Tibial nerve (tissue), 4 donors: ENCODE measurements around the gene SPINK1. TPM values are rescaled to one million over a fixed set of nuclear protein-coding genes. Genes with fewer than 3 reads are reported as not detected.
A peak's percentile ranks its signal among the peaks of the same experiment; 100 is the strongest.
"Not testable (repeated sequence)": the region's sequence is repeated elsewhere in the genome, so short reads cannot be mapped to it uniquely, and the experiment has no call there.

Source experiments
- DNase-seq, 2 donors: peaks; one replicate each; pipeline ENCODE4 v3.0.0-alpha.2; 2019; ENCODE audit warnings: low spot score in 2 of 2
- H3K27ac ChIP-seq, 4 donors: fragments of 200-600 bp; sonication (generic) in 3 of 4; one replicate each; pipeline ENCODE4 v1.5.1; 2017 to 2019; ENCODE audit warnings: mild to moderate bottlenecking in 1 of 4
- H3K27me3 ChIP-seq, 2 donors: fragments of 200-600 bp; sonication (generic) in 1 of 2; one replicate each; pipeline versions ENCODE4 v1.5.1 to v1.6.0; 2017 to 2019
- H3K36me3 ChIP-seq, 3 donors: fragments of 200-600 bp; sonication (generic); one replicate each; pipeline ENCODE4 v1.5.1; 2018 to 2019
- H3K4me1 ChIP-seq, 4 donors: fragments of 200-600 bp; sonication (generic) in 3 of 4; one replicate each; pipeline ENCODE4 v1.5.1; 2017 to 2019
- H3K4me3 ChIP-seq, 4 donors: fragments of 200-600 bp; sonication (generic) in 3 of 4; one replicate each; pipeline ENCODE4 v1.5.1; 2017 to 2019; ENCODE audit warnings: mild to moderate bottlenecking in 1 of 4, moderate library complexity in 1 of 4
- H3K9me3 ChIP-seq, 4 donors: fragments of 200-600 bp; sonication (generic) in 3 of 4; one replicate each; pipeline ENCODE4 v1.5.1; 2017 to 2019
- CTCF ChIP-seq, 5 experiments: fragments of 200-600 bp in 3 of 5; fragments of 450-650 bp in 2 of 5; sonication (generic) in 3 of 5; IDR thresholded peaks; one replicate each; pipeline ENCODE4 v1.5.1; 2016 to 2019; ENCODE audit warnings: antibody characterized with exemption in 5 of 5, mild to moderate bottlenecking in 3 of 5, moderate library complexity in 2 of 5
- EP300 ChIP-seq, 2 donors: sonication (generic); formaldehyde crosslinking; IDR thresholded peaks; one replicate each; pipeline ENCODE4 v1.6.1; 2017; ENCODE audit warnings: antibody characterized with exemption in 2 of 2, mild to moderate bottlenecking in 1 of 2
- POLR2A ChIP-seq, 2 donors: fragments of 450-650 bp; IDR thresholded peaks; one replicate each; pipeline ENCODE4 v1.6.1; 2017; ENCODE audit warnings: antibody characterized with exemption in 2 of 2, mild to moderate bottlenecking in 2 of 2, moderate library complexity in 2 of 2
- WGBS, 2 donors: methylation state at CpG; one replicate each; pipeline ENCODE4 v1.1.5; 2018; 5-methylcytosine and 5-hydroxymethylcytosine counted together
- total RNA-seq, 4 donors: library from RNA; depleted of rRNA; stranded (reverse); fragments of >200 nt; gene quantifications; one replicate each; pipeline ENCODE4 v1.1.0, GENCODE V29; 2016

The SPINK1 gene
- total RNA-seq, 4 donors from 2014 or later: 0.44 to 10.2 TPM; not detected in 2

- Histone ChIP-seq H3K9me3 (no peaks in the 10 kb centered on the region), H3K4me3 (no peak overlapping the region), H3K27me3 (no peaks in the 10 kb centered on the region), H3K36me3 (no peaks in the 10 kb centered on the region), H3K4me1 (no peaks in the 10 kb centered on the region), H3K27ac (no peak overlapping the region)
- no peak for DNase-seq
- TF ChIP-seq EP300 (IDR thresholded peaks at IDR 0.05): no peak
- no peak for TF ChIP-seq POLR2A (IDR thresholded peaks at IDR 0.05)
- TF ChIP-seq CTCF (IDR thresholded peaks at IDR 0.05): no peak
Observed at GRCh38 chr5:147830035-147830434, 1.4 kb downstream of the SPINK1 start.

GRCh38 chr5:147827017-147827416 lies 4.5 kb downstream of the SPINK1 start:
- not testable (repeated sequence) for DNase-seq, H3K36me3 ChIP-seq, H3K9me3 ChIP-seq, H3K4me1 ChIP-seq, H3K4me3 ChIP-seq, H3K27ac ChIP-seq, H3K27me3 ChIP-seq
- WGBS, 2 donors: 97 to 99% methylated on average over 5 of the region's 5 CpGs

- H3K27me3 ChIP-seq: no peaks in the 10 kb centered on the region
- no peak for DNase-seq
- WGBS, 2 donors: 35 to 50% methylated on average over 2 of the region's 2 CpGs
- H3K4me1 ChIP-seq: no peaks in the 10 kb centered on the region
- H3K27ac ChIP-seq: no peak overlapping the region
- H3K4me3 ChIP-seq: no peak overlapping the region
- no peaks in the 10 kb centered on the region for H3K9me3 ChIP-seq
- no peaks in the 10 kb centered on the region for H3K36me3 ChIP-seq
- TF ChIP-seq EP300 (IDR thresholded peaks at IDR 0.05): no peak
- TF ChIP-seq POLR2A (IDR thresholded peaks at IDR 0.05): no peak
- no peak for TF ChIP-seq CTCF (IDR thresholded peaks at IDR 0.05)
Observed at GRCh38 chr5:147826361-147826760, 5.1 kb downstream of the SPINK1 start.

- peak in 1 of 2 donors; percentile 61 for DNase-seq
- Histone ChIP-seq H3K4me1 (peaks cover 0 to 15% (median 6%) of the 10 kb centered on the region in 4 donors), H3K9me3 (no peaks in the 10 kb centered on the region), H3K4me3 (no peak overlapping the region), H3K36me3 (no peaks in the 10 kb centered on the region), H3K27me3 (no peaks in the 10 kb centered on the region), H3K27ac (no peak overlapping the region)
- TF ChIP-seq CTCF (IDR thresholded peaks at IDR 0.05) (peak; percentile 78 to 93 (median 88)), POLR2A (IDR thresholded peaks at IDR 0.05) (no peak)
- WGBS, 2 donors: 5 to 9% methylated on average over 4 of the region's 4 CpGs
Observed at GRCh38 chr5:147822686-147823491, 8.6 kb downstream of the SPINK1 start.

- H3K4me1 ChIP-seq: peaks cover 0 to 15% (median 6%) of the 10 kb centered on the region in 4 donors
- H3K36me3 ChIP-seq, H3K27ac ChIP-seq, H3K9me3 ChIP-seq, DNase-seq, H3K27me3 ChIP-seq, H3K4me3 ChIP-seq: not testable (repeated sequence)
- WGBS, 2 donors: 91 to 95% methylated on average over 3 of the region's 3 CpGs
Observed at GRCh38 chr5:147822222-147822621, 9.2 kb downstream of the SPINK1 start.

- H3K27ac ChIP-seq: no peak overlapping the region
- no peak for TF ChIP-seq POLR2A (IDR thresholded peaks at IDR 0.05)
- TF ChIP-seq CTCF (IDR thresholded peaks at IDR 0.05): no peak
- TF ChIP-seq EP300 (IDR thresholded peaks at IDR 0.05): no peak
- H3K36me3 ChIP-seq: no peaks in the 10 kb centered on the region
- no peak for DNase-seq
- H3K9me3 ChIP-seq: no peaks in the 10 kb centered on the region
- H3K27me3 ChIP-seq: no peaks in the 10 kb centered on the region
- WGBS, 2 donors: 83 to 84% methylated on average over 5 of the region's 5 CpGs
- peaks cover 0 to 15% (median 6%) of the 10 kb centered on the region in 4 donors for H3K4me1 ChIP-seq
- no peak overlapping the region for H3K4me3 ChIP-seq
Observed at GRCh38 chr5:147821766-147822165, 9.7 kb downstream of the SPINK1 start.
